Mesenchymal stem cell (in vitro differentiated cells and primary cell): ENCODE data around the gene GOLPH3L.
"Not testable (repeated sequence)": the region's sequence is repeated elsewhere in the genome, so short reads cannot be mapped to it uniquely, and the experiment has no call there.

ENCODE experiments used
- DNase-seq: peaks from one replicate; pipeline ENCODE4 v3.0.0-alpha.2; 2013
- H2AFZ ChIP-seq: one replicate; pipeline ENCODE4 v1.6.1; 2013; ENCODE audit warnings: low read depth, mild to moderate bottlenecking, control low read depth, inconsistent platforms, low read length, moderate library complexity
- H2AK5ac ChIP-seq: 2 replicates; pipeline ENCODE4 v1.6.1; 2013; ENCODE audit warnings: low read length, moderate library complexity, mild to moderate bottlenecking, inconsistent platforms; ENCODE audit not compliant: severe bottlenecking
- H2BK120ac ChIP-seq: one replicate; pipeline ENCODE4 v1.6.1; 2013; ENCODE audit warnings: low read depth, mild to moderate bottlenecking, inconsistent platforms, low read length, moderate library complexity
- H2BK12ac ChIP-seq, 2 experiments: one replicate each; pipeline ENCODE4 v1.6.1; 2013; ENCODE audit warnings: inconsistent platforms in 2 of 2, low read length in 2 of 2, mild to moderate bottlenecking in 2 of 2, moderate library complexity in 2 of 2, control low read depth in 1 of 2
- H2BK15ac ChIP-seq: one replicate; pipeline ENCODE4 v1.6.1; 2013; ENCODE audit warnings: mild to moderate bottlenecking, low read depth, inconsistent platforms; ENCODE audit not compliant: poor library complexity, severe bottlenecking
- H2BK5ac ChIP-seq: 2 replicates; pipeline ENCODE4 v1.6.1; 2013; ENCODE audit warnings: low read depth, mild to moderate bottlenecking, low read length, control low read depth, inconsistent platforms; ENCODE audit not compliant: poor library complexity, severe bottlenecking
- H3K14ac ChIP-seq, 2 experiments: one replicate each; pipeline ENCODE4 v1.6.1; 2013; ENCODE audit warnings: inconsistent platforms in 2 of 2, low read length in 2 of 2, control low read depth in 1 of 2, mild to moderate bottlenecking in 1 of 2, moderate library complexity in 1 of 2
- H3K18ac ChIP-seq, 2 experiments: one replicate each; pipeline ENCODE4 v1.6.1; 2013; ENCODE audit warnings: inconsistent platforms in 2 of 2, low read length in 2 of 2, control low read depth in 1 of 2, low read depth in 1 of 2, mild to moderate bottlenecking in 1 of 2
- H3K23ac ChIP-seq, 2 experiments: one replicate each; pipeline ENCODE4 v1.6.1; 2013; ENCODE audit warnings: inconsistent platforms in 2 of 2, low read length in 2 of 2, mild to moderate bottlenecking in 2 of 2, moderate library complexity in 2 of 2, control low read depth in 1 of 2
- H3K27ac ChIP-seq: 2 replicates; pipeline ENCODE4 v1.5.1; 2013; ENCODE audit warnings: mild to moderate bottlenecking, moderate library complexity, low read length, control low read depth, inconsistent platforms; ENCODE audit not compliant: poor library complexity, severe bottlenecking
- H3K27me3 ChIP-seq, 2 experiments: 2 replicates each; pipeline versions ENCODE4 v1.6.1 to v1.7.0; 2013; ENCODE audit warnings: low read length in 2 of 2, mild to moderate bottlenecking in 2 of 2, moderate library complexity in 2 of 2, control low read depth in 1 of 2, inconsistent platforms in 1 of 2; ENCODE audit not compliant: control insufficient read depth in 1 of 2, insufficient read depth in 1 of 2
- H3K36me3 ChIP-seq, 2 experiments: 2 replicates each; pipeline versions ENCODE4 v1.6.1 to v1.7.0; 2013; ENCODE audit warnings: low read length in 2 of 2, control low read depth in 1 of 2, inconsistent platforms in 1 of 2, low read depth in 1 of 2, mild to moderate bottlenecking in 1 of 2; ENCODE audit not compliant: insufficient read depth in 2 of 2, control insufficient read depth in 1 of 2
- H3K4ac ChIP-seq, 2 experiments: one replicate each; pipeline ENCODE4 v1.6.1; 2013; ENCODE audit warnings: inconsistent platforms in 2 of 2, low read length in 2 of 2, mild to moderate bottlenecking in 2 of 2, moderate library complexity in 2 of 2, control low read depth in 1 of 2, low read depth in 1 of 2
- H3K4me1 ChIP-seq: 2 replicates; pipeline ENCODE4 v1.6.1; 2013; ENCODE audit warnings: low read depth, low read length, control low read depth; ENCODE audit not compliant: control insufficient read depth, insufficient read depth
- H3K4me2 ChIP-seq: 2 replicates; pipeline ENCODE4 v1.6.1; 2013; ENCODE audit warnings: low read length, mild to moderate bottlenecking, inconsistent platforms; ENCODE audit not compliant: poor library complexity, severe bottlenecking
- H3K4me3 ChIP-seq, 2 experiments: 2 replicates each; pipeline versions ENCODE4 v1.5.1 to v1.7.0; 2013; ENCODE audit warnings: low read length in 2 of 2, mild to moderate bottlenecking in 2 of 2, control low read depth in 1 of 2, low read depth in 1 of 2; ENCODE audit not compliant: insufficient read depth in 1 of 2
- H3K79me1 ChIP-seq: replicated peaks from 2 replicates; pipeline ENCODE4 v1.6.1; 2013; ENCODE audit warnings: mild to moderate bottlenecking, control low read depth, low read length, inconsistent platforms; ENCODE audit not compliant: poor library complexity, severe bottlenecking
- H3K9ac ChIP-seq: 2 replicates; pipeline ENCODE4 v1.7.0; 2013; ENCODE audit warnings: mild to moderate bottlenecking, low read length, moderate library complexity
- H3K9me3 ChIP-seq: 2 replicates; pipeline ENCODE4 v1.7.0; 2013; ENCODE audit warnings: mild to moderate bottlenecking, low read length; ENCODE audit not compliant: control insufficient read depth
- H4K8ac ChIP-seq: one replicate; pipeline ENCODE4 v1.6.1; 2013; ENCODE audit warnings: inconsistent platforms, mild to moderate bottlenecking, low read length, moderate library complexity
- H4K91ac ChIP-seq: one replicate; pipeline ENCODE4 v1.6.1; 2013; ENCODE audit warnings: mild to moderate bottlenecking, low read length, inconsistent platforms
- WGBS: methylation state at CpG from one replicate; pipeline ENCODE4 v1.1.7; 2013; ENCODE audit warnings: mixed read lengths; 5-methylcytosine and 5-hydroxymethylcytosine counted together

GOLPH3L gene

GRCh38 chr1:150641126-150641815 is 55.7 kb downstream of the GOLPH3L start:
- H3K36me3 ChIP-seq, result peaks cover 0 to 12% of the 10 kb centered on the region in 2 experiments
- not testable (repeated sequence) for H3K4me3 ChIP-seq, H3K27ac ChIP-seq, H2BK12ac ChIP-seq, H2AK5ac ChIP-seq, DNase-seq, H3K23ac ChIP-seq, H2BK15ac ChIP-seq, H4K91ac ChIP-seq, H3K4ac ChIP-seq, H3K14ac ChIP-seq, H2BK5ac ChIP-seq, H4K8ac ChIP-seq, H3K4me2 ChIP-seq, H3K79me1 ChIP-seq, H3K9ac ChIP-seq, H3K18ac ChIP-seq, H3K9me3 ChIP-seq, H3K4me1 ChIP-seq, H2BK120ac ChIP-seq, H3K27me3 ChIP-seq, H2AFZ ChIP-seq
- whole genome bisulfite sequencing, result 81% methylated on average over 5 of the region's 9 CpGs

- H3K4me2 ChIP-seq, H3K4me1 ChIP-seq, H3K4ac ChIP-seq, H3K18ac ChIP-seq, H2AK5ac ChIP-seq, H4K91ac ChIP-seq, H3K23ac ChIP-seq, H3K14ac ChIP-seq, H3K4me3 ChIP-seq, H2BK12ac ChIP-seq, H3K9ac ChIP-seq, H4K8ac ChIP-seq, H3K36me3 ChIP-seq, H3K9me3 ChIP-seq, H2AFZ ChIP-seq, H2BK15ac ChIP-seq, DNase-seq, H2BK5ac ChIP-seq, H2BK120ac ChIP-seq, H3K27ac ChIP-seq, H3K27me3 ChIP-seq, H3K79me1 ChIP-seq: not testable (repeated sequence)
- WGBS, result 98% methylated on average over 6 of the region's 6 CpGs
Observed at GRCh38 chr1:150638430-150638829, 58.5 kb downstream of the GOLPH3L start.

- not testable (repeated sequence) for H3K27ac ChIP-seq, H3K9ac ChIP-seq, H2BK15ac ChIP-seq, H3K9me3 ChIP-seq, DNase-seq, H3K79me1 ChIP-seq, H2AK5ac ChIP-seq, H3K36me3 ChIP-seq, H4K91ac ChIP-seq, H4K8ac ChIP-seq, H2BK5ac ChIP-seq, H3K23ac ChIP-seq, H3K4me1 ChIP-seq, H3K4me3 ChIP-seq, H2BK120ac ChIP-seq, H3K4ac ChIP-seq, H3K4me2 ChIP-seq, H3K14ac ChIP-seq, H2BK12ac ChIP-seq, H3K27me3 ChIP-seq
- peak overlapping the region; percentile 27 for H2AFZ ChIP-seq
- H3K18ac ChIP-seq, result peak overlapping the region in 1 of 2 experiments; percentile 40
- 39% methylated on average over 12 of the region's 17 CpGs for WGBS
Observed at GRCh38 chr1:150634839-150635622, 61.9 kb downstream of the GOLPH3L start.

- Histone ChIP-seq H3K27me3 (no peaks in the 10 kb centered on the region), H2AK5ac (peak within 1 kb of the TSS; percentile 39), H3K79me1 (peaks cover 17% of the 10 kb centered on the region), H3K4me3 (peak within 1 kb of the TSS; percentile 80 to 94), H2AFZ (peak within 1 kb of the TSS; percentile 86), H3K9ac (peak within 1 kb of the TSS; percentile 93), H2BK120ac (peak within 1 kb of the TSS; percentile 73), H3K23ac (no peak within 1 kb of the TSS), H3K18ac (peak within 1 kb of the TSS; percentile 64 to 89), H2BK15ac (peak within 1 kb of the TSS; percentile 95), H3K9me3 (no peaks in the 10 kb centered on the region), H3K27ac (peak within 1 kb of the TSS; percentile 98), H2BK12ac (no peak within 1 kb of the TSS), H3K36me3 (peaks cover 10 to 33% of the 10 kb centered on the region in 2 experiments), H3K4me2 (peak within 1 kb of the TSS; percentile 91), H2BK5ac (peak within 1 kb of the TSS; percentile 50), H4K8ac (peak within 1 kb of the TSS; percentile 87), H4K91ac (peak within 1 kb of the TSS; percentile 34), H3K4me1 (peaks cover 6% of the 10 kb centered on the region), H3K14ac (no peak within 1 kb of the TSS), H3K4ac (no peak within 1 kb of the TSS)
- peak; percentile 100 for DNase-seq
- 1% methylated on average over 40 of the region's 49 CpGs for WGBS
Observed at GRCh38 chr1:150629115-150629928, 67.6 kb downstream of the GOLPH3L start, which contains the start of gene ENSA. Gene ENSA, minus strand, starts transcription at chr1:150629612. Its CDS starts 142 bp downstream, at chr1:150629470.
